HG03045 (cell line): ENCODE data around the gene NRXN2.

Experiments
- ATAC-seq: cut with Tn5 transposase; IDR thresholded peaks from one replicate; pipeline ENCODE4 v1.9.1; 2021; ENCODE audit warnings: mild to moderate bottlenecking, moderate library complexity; ENCODE audit not compliant: unreplicated experiment

The NRXN2 gene

GRCh38 chr11:64609436-64610047, 113.5 kb downstream of the NRXN2 start:
- no peak for ATAC-seq

GRCh38 chr11:64608636-64609035, 114.4 kb downstream of the NRXN2 start:
- ATAC-seq = no peak

DNA sequence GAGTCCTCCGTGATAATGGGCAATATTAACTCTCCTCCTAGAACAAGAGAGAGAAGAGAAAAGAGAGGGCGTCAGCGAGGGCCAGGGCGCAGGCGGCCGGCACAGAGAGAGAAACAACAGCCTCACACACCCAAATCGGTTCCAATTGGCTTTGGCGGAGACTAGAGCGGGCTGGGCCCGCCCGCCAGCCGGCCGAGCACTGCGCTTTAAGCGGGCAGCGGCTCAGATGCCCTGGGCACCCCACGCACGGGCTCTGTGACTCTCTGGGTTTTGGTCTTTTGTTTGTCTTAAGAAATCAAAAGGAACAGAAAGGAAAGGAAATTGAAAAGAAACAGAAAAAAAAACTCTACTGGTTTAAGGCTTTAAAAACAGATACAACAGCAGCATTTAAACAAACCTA, 115.0 kb downstream of the NRXN2 start:
- no peak for ATAC-seq

GRCh38 chr11:64607381-64607985, 115.5 kb downstream of the NRXN2 start:
- ATAC-seq = no peak

DNA sequence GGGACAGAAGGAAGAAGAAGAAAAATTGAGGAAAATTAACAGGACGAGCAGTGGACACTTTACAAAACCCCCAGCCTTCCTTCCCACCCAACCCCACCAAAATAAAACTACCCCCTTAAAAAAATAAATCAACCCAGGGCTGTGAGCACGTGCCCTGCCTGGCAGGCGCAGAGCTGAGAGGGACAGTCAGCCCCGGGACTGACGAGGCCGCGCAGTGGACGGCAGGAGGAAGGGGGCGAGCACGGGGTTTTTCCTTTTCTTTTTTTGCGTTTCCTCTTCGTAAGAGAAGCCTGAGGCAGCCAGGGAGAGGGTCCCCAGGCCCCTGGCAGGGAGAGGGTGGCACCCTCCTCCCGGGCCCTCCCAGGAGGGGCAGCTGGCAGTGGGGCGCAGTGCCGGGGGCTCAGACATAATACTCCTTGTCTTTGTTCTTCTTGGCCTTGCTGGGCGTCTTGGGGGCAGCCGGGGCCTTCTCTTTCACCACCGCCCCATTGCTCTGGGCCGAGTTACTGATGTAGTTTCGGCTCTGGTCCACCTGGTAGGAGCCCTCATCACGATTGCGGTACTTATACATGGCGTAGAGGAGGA, 116.1 kb downstream of the NRXN2 start:
- ATAC-seq = no peak

- ATAC-seq = no peak
Observed at GRCh38 chr11:64605656-64606585, 117.1 kb downstream of the NRXN2 start.

DNA sequence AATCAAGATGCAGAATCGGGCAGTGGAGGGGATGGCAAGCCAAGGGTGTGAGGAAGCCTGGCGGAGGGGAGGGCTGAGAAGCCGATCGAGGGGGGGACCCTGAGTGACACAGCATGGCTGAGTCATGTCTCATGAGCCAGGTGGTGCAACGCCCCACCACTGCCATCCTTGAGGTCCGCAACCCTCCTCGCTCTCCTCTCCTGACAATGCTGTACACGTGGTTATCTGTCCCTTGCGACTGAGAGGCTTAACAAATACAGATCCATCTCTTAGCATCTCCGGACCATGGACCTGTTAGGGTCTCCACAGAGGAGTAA, 117.8 kb downstream of the NRXN2 start:
- no peak for ATAC-seq

DNA sequence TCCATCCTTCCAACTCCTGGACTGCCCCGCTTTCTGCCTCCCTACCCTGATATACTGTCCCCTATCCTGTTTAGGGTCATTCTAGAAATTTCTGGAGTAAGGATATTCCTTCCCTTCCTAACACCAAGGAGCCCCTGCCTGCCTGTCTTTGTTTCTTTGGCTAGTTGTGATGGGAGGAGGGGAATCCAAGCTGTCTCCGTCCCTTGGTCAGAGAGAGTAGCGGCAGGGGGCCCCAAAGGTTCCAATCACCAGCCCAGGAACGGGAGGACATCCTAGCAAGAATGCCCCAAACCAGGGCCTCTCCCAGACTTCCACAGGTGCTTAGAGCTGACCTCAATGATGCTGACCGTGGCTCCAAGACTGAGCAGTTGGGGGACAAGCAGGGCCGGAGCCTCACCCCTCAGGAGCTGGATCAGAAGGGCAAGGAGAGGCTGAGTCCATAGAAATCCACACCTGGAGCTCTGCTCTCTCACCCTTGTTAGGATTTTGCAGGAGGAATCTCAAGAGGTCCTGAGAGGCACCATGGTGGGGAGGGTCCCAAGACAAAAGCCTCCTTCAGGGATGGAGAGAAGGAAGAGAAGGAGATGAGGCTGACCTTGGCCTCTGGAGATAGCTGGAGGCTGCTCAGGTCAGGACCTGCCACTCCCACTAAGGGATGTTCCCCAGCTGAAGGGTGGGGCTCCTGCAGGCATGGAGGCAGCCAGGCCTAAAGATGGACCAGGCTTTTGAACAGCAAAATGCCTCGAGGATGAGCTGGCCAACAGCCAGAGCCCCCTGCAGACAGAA, 118.3 kb downstream of the NRXN2 start:
- ATAC-seq = no peak

DNA sequence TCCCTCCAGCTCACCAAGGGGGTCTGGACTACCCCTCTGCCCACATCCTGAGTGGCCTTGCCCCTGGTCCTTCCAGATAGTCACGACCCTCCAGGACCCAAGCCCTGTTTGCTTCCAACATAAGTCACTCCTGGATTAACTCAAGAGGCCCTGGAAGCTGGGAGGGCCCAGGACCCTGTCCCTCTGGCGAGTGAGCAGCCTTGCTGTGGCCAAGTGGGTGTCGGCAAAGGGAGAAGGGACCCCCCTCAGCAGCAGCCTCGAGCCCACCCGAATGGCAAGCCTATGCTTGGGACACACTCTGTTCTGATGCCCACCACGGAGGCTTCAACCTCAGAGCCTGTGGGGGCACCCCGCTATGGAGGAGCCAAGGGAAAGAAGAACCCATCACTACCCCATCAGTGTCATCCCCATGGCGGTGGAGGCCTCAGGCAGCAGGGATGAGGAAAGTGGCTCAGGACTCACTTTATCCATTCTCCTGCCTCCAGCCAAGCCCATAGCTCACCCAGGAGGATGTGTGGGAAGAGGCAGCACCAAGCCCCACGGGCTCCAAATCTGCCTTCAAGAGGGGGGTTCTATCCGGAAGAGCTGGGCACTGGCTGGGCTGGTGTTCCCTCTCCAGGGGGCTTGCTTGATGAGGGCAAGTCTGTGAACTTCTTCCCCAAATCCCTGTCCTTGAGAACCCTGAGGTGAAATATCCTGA, 119.4 kb downstream of the NRXN2 start:
- no peak for ATAC-seq

- ATAC-seq = no peak
Observed at GRCh38 chr11:64602466-64603070, 120.4 kb downstream of the NRXN2 start.

- no peak for ATAC-seq
Observed at GRCh38 chr11:64601605-64602465, 121.2 kb downstream of the NRXN2 start.

DNA sequence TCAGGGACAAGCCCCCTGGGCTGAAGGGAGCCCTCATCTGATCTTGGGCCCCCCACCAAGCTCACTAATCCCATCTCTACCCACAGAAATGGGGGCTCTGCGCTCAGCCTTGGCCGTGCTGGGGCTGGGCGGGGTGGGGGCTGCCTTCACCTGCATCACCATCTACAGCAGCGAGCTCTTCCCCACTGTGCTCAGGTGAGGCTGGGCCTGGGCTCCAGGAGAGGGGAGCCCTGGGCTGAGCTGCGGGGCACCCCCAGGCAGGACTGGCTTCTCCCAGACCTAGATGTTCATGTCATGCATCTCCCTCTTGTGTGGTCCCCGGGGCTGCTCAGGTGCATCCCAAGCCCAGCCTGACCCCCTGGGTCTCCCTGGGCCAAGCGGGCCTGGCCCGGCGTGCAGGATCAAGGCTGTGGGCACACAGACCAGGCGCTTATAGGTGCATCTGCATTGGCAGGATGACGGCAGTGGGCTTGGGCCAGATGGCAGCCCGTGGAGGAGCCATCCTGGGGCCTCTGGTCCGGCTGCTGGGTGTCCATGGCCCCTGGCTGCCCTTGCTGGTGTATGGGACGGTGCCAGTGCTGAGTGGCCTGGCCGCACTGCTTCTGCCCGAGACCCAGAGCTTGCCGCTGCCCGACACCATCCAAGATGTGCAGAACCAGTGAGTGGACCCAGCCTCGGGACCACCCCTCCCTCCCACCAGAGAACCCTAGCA, 122.6 kb downstream of the NRXN2 start:
- no peak for ATAC-seq

DNA sequence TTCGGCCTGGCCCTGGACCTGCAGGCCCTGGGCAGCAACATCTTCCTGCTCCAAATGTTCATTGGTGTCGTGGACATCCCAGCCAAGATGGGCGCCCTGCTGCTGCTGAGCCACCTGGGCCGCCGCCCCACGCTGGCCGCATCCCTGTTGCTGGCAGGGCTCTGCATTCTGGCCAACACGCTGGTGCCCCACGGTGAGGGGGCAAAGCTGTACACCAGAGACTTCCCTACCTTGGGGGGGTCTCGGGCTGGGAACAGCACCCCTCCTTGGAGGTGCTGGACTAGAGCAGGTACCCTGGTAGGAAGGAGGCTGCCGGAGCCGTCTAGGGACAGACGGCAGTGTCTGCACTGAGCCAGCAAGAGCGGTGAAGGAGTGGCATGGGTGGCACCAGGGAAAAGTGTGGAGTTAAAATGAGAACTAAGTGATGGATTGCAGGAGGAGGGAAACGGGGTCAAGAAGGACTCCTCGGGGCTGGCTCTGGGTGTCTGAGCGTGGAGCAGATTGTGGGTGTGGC, 123.2 kb downstream of the NRXN2 start:
- no peak for ATAC-seq

GRCh38 chr11:64598797-64599697, 124.0 kb downstream of the NRXN2 start:
- ATAC-seq = no peak

GRCh38 chr11:64598106-64598796, 124.7 kb downstream of the NRXN2 start:
- ATAC-seq = no peak

GRCh38 chr11:64597671-64598101, 125.3 kb downstream of the NRXN2 start:
- ATAC-seq = no peak
